ENCODE measurements around the gene RUNX3. TPM values are rescaled to one million over a fixed set of nuclear protein-coding genes. Genes with fewer than 3 reads are reported as not detected.

The RUNX3 gene
- total and polyA plus RNA-seq, 10 donors = 17.3 to 76.3 (median 49.3) TPM

- H3K4me1 ChIP-seq = peaks cover 0 to 14% (median 1%) of the 10 kb centered on the region in 6 donors
- no peaks in the 10 kb centered on the region for H3K9me3 ChIP-seq
- intact Hi-C loops (cut with DNase I; ENCODE audit: low total_unique reads) = no loop called here
- no peak overlapping the region for H3K4me3 ChIP-seq
- TF ChIP-seq POLR2AphosphoS5 (IDR thresholded peaks at IDR 0.05) (no peak), POLR2A (IDR thresholded peaks at IDR 0.05) (no peak), CTCF (IDR thresholded peaks at IDR 0.05 in 8 of 11, conservative IDR thresholded peaks at IDR 0.05 in 3 of 11) (no peak)
- WGBS, 5 donors = 50 to 91% (median 69%) methylated on average over 5 to 8 of the region's 8 CpGs
- H3K27me3 ChIP-seq (replicated peaks in 1 of 7) = peaks cover 0 to 15% (median 0%) of the 10 kb centered on the region in 7 donors
- DNase-seq = no peak
- H3K36me3 ChIP-seq = no peaks in the 10 kb centered on the region
- no peak overlapping the region for H3K27ac ChIP-seq
These were observed 54.0 kb downstream of the RUNX3 start for GRCh38 chr1:24875991-24876506.

GRCh38 chr1:24875257-24875656 lies 54.8 kb downstream of the RUNX3 start:
- H3K9me3 ChIP-seq = no peaks in the 10 kb centered on the region
- intact Hi-C loops (cut with DNase I; ENCODE audit: low total_unique reads) = no loop called here
- H3K27me3 ChIP-seq (replicated peaks in 1 of 7) = peaks cover 0 to 23% (median 8%) of the 10 kb centered on the region in 7 donors
- H3K36me3 ChIP-seq = no peaks in the 10 kb centered on the region
- DNase-seq = no peak
- 73 to 86% (median 79%) methylated on average over 8 of the region's 8 CpGs for WGBS, 5 donors
- peaks cover 0 to 22% (median 8%) of the 10 kb centered on the region in 6 donors for H3K4me1 ChIP-seq
- TF ChIP-seq POLR2AphosphoS5 (IDR thresholded peaks at IDR 0.05) (no peak), CTCF (IDR thresholded peaks at IDR 0.05 in 8 of 11, conservative IDR thresholded peaks at IDR 0.05 in 3 of 11) (no peak), POLR2A (IDR thresholded peaks at IDR 0.05) (no peak)
- no peak overlapping the region for H3K4me3 ChIP-seq
- H3K27ac ChIP-seq = no peak overlapping the region

- Histone ChIP-seq H3K27me3 (replicated peaks in 1 of 7) (peaks cover 0 to 27% (median 8%) of the 10 kb centered on the region in 7 donors), H3K36me3 (no peaks in the 10 kb centered on the region), H3K27ac (no peak overlapping the region), H3K4me1 (peaks cover 0 to 27% (median 8%) of the 10 kb centered on the region in 6 donors), H3K9me3 (no peaks in the 10 kb centered on the region), H3K4me3 (no peak overlapping the region)
- WGBS, 5 donors = 76 to 89% (median 78%) methylated on average over 15 to 16 of the region's 16 CpGs
- DNase-seq = no peak
- intact Hi-C loops (cut with DNase I; ENCODE audit: low total_unique reads) = no loop called here
- TF ChIP-seq CTCF (IDR thresholded peaks at IDR 0.05 in 8 of 11, conservative IDR thresholded peaks at IDR 0.05 in 3 of 11) (no peak), POLR2AphosphoS5 (IDR thresholded peaks at IDR 0.05) (no peak), POLR2A (IDR thresholded peaks at IDR 0.05) (no peak)
These were observed 55.4 kb downstream of the RUNX3 start for GRCh38 chr1:24874611-24875234.

GRCh38 chr1:24874056-24874455 lies 56.0 kb downstream of the RUNX3 start:
- no peak for DNase-seq
- Histone ChIP-seq H3K27me3 (replicated peaks in 1 of 7) (peaks cover 0 to 23% (median 8%) of the 10 kb centered on the region in 7 donors), H3K4me1 (peaks cover 0 to 27% (median 8%) of the 10 kb centered on the region in 6 donors), H3K27ac (no peak overlapping the region), H3K4me3 (no peak overlapping the region), H3K36me3 (no peaks in the 10 kb centered on the region), H3K9me3 (no peaks in the 10 kb centered on the region)
- no peak for TF ChIP-seq POLR2AphosphoS5 (IDR thresholded peaks at IDR 0.05)
- no peak for TF ChIP-seq CTCF (IDR thresholded peaks at IDR 0.05 in 8 of 11, conservative IDR thresholded peaks at IDR 0.05 in 3 of 11)
- TF ChIP-seq POLR2A (IDR thresholded peaks at IDR 0.05) = no peak
- intact Hi-C loops (cut with DNase I; ENCODE audit: low total_unique reads) = no loop called here
- 76 to 94% (median 91%) methylated on average over 7 of the region's 7 CpGs for WGBS, 5 donors
